OCI-LY3 (cell line): ENCODE measurements around the gene OR5AR1.
"Not testable (repeated sequence)": the region's sequence is repeated elsewhere in the genome, so short reads cannot be mapped to it uniquely, and the experiment has no call there.

Source experiments
- H2AFZ ChIP-seq: fragments of 200-600, 300-600 bp; shearing (Covaris generic); 2 replicates; pipeline ENCODE4 v1.6.0; 2014; ENCODE audit warnings: antibody characterized with exemption, low read depth, low read length
- H3K27ac ChIP-seq: fragments of 200-600, 300-600 bp; sonication (generic); 2 replicates; pipeline ENCODE4 v1.5.1; 2014; ENCODE audit warnings: mild to moderate bottlenecking, low read length, moderate library complexity, mixed read lengths
- H3K27me3 ChIP-seq: fragments of 200-600, 300-600 bp; sonication (generic); 2 replicates; pipeline ENCODE4 v1.6.1; 2014; ENCODE audit warnings: low read depth, low read length, mixed read lengths
- H3K36me3 ChIP-seq: fragments of 200-600, 300-600 bp; sonication (generic); replicated peaks from 2 replicates; pipeline ENCODE3; 2014; ENCODE audit warnings: low read depth, low read length, mixed read lengths
- H3K4me1 ChIP-seq: fragments of 300-600, 200-600 bp; sonication (generic); 2 replicates; pipeline ENCODE4 v1.6.1; 2014; ENCODE audit warnings: low read length, mixed read lengths
- H3K4me2 ChIP-seq: fragments of 200-600, 300-600 bp; sonication (generic); 2 replicates; pipeline ENCODE4 v1.6.1; 2014; ENCODE audit warnings: low read length, mixed read lengths
- H3K4me3 ChIP-seq: fragments of 300-600, 200-600 bp; sonication (generic); 2 replicates; pipeline ENCODE4 v1.5.1; 2014; ENCODE audit warnings: antibody characterized with exemption, mild to moderate bottlenecking, low read length, moderate library complexity
- H3K79me2 ChIP-seq: fragments of 300-600, 200-600 bp; shearing (Covaris generic); 2 replicates; pipeline ENCODE4 v1.6.1; 2014; ENCODE audit warnings: mild to moderate bottlenecking, low read length, mixed read lengths
- H3K9ac ChIP-seq: fragments of 300-600, 200-600 bp; shearing (Covaris generic); 2 replicates; pipeline ENCODE4 v1.6.0; 2014; ENCODE audit warnings: mild to moderate bottlenecking, low read length, moderate library complexity
- H3K9me3 ChIP-seq: fragments of 200-600, 300-600 bp; shearing (Covaris generic); 2 replicates; pipeline ENCODE4 v1.6.1; 2014; ENCODE audit warnings: low read length, mixed read lengths; ENCODE audit not compliant: insufficient read depth
- H4K20me1 ChIP-seq: fragments of 200-600, 300-600 bp; sonication (generic); 2 replicates; pipeline ENCODE4 v1.6.1; 2016; ENCODE audit warnings: low read length, mixed read lengths; ENCODE audit not compliant: insufficient read depth
- CTCF ChIP-seq: fragments of 200-600, 300-600 bp; sonication (generic); IDR thresholded peaks from 2 replicates; pipeline ENCODE4 v1.5.1; 2014; ENCODE audit warnings: antibody characterized with exemption, low read length, low read depth
- EZH2phosphoT487 ChIP-seq: fragments of 200-600 bp; shearing (Covaris generic); IDR thresholded peaks from 2 replicates; pipeline ENCODE4 v1.6.1; 2018; ENCODE audit warnings: antibody characterized with exemption, mixed run types, low read depth

OR5AR1 gene

DNA sequence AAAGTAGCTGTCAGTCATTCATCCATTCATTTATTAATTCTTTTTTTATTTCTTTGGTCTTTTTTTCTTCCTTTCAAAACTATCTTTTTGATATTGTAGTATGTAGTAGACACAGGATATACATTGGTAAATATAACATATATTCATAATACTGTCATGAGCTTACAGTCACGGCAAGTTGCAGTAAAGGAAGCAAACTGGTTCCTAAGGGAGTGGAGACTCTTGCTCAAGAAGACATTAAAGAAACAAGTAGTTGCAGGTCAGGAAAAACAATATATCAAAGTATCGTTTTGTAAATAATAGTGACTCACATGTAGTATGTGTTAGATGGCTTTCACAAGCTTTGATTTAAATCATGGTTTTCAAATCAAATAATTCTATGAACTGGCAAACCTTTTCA is 7.5 kb downstream of the OR5AR1 start:
- Histone ChIP-seq H3K79me2 (no peaks in the 10 kb centered on the region), H3K27ac (no peak overlapping the region), H4K20me1 (no peaks in the 10 kb centered on the region), H3K9ac (no peak overlapping the region), H3K36me3 (no peaks in the 10 kb centered on the region), H3K4me3 (no peak overlapping the region), H3K9me3 (no peaks in the 10 kb centered on the region), H3K27me3 (no peaks in the 10 kb centered on the region), H3K4me2 (no peak overlapping the region), H3K4me1 (no peaks in the 10 kb centered on the region), H2AFZ (no peak overlapping the region)
- no peak for TF ChIP-seq CTCF
- no peak for TF ChIP-seq EZH2phosphoT487

GRCh38 chr11:56688554-56689100 is 25.1 kb downstream of the OR5AR1 start:
- H4K20me1 ChIP-seq = no peaks in the 10 kb centered on the region
- no peak overlapping the region for H3K4me3 ChIP-seq
- no peak for TF ChIP-seq CTCF
- TF ChIP-seq EZH2phosphoT487 = no peak

GRCh38 chr11:56691179-56691578 is 27.7 kb downstream of the OR5AR1 start:
- not testable (repeated sequence) for H3K27me3 ChIP-seq, H3K27ac ChIP-seq, H3K79me2 ChIP-seq, H3K4me2 ChIP-seq, H3K9ac ChIP-seq, H3K4me3 ChIP-seq, H4K20me1 ChIP-seq, H3K36me3 ChIP-seq, H3K9me3 ChIP-seq, H2AFZ ChIP-seq, H3K4me1 ChIP-seq

More at GRCh38 chr11:56688554-56689100, 25.1 kb downstream of the OR5AR1 start:
- H2AFZ ChIP-seq = no peak overlapping the region
- no peaks in the 10 kb centered on the region for H3K9me3 ChIP-seq
- H3K4me1 ChIP-seq = no peaks in the 10 kb centered on the region
- H3K9ac ChIP-seq = no peak overlapping the region
- H3K27ac ChIP-seq = no peak overlapping the region
- H3K27me3 ChIP-seq = no peaks in the 10 kb centered on the region
- H3K79me2 ChIP-seq = no peaks in the 10 kb centered on the region
- H3K36me3 ChIP-seq = no peaks in the 10 kb centered on the region
- no peak overlapping the region for H3K4me2 ChIP-seq

DNA sequence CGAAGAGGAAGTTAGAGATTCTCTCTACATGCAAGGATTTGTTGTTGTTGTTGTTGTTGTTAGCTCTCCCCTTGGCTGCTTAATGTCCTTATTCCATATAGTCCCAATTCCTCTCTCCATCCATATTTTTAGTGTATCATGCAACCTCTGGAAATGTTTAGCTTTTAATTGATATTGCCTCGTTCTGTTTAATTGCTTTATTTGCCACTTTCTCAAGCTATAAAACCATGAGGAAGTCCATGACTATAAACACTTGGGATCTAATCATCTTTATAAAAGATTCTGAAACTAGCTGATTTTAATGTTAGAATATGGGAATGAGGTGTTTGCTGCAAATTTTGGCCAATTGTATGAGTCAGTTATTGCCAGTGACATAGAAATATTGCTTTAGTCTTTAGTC is 29.9 kb downstream of the OR5AR1 start:
- Histone ChIP-seq H3K4me3 (no peak overlapping the region), H3K27ac (no peak overlapping the region), H3K4me1 (no peaks in the 10 kb centered on the region), H3K27me3 (0 out of 2 replicates have a peak, but pooled peaks cover 4% of the 10 kb centered on the region), H3K9me3 (no peaks in the 10 kb centered on the region), H2AFZ (no peak overlapping the region), H3K9ac (no peak overlapping the region), H3K36me3 (no peaks in the 10 kb centered on the region), H4K20me1 (no peaks in the 10 kb centered on the region), H3K4me2 (no peak overlapping the region), H3K79me2 (no peaks in the 10 kb centered on the region)
- TF ChIP-seq CTCF = no peak
- TF ChIP-seq EZH2phosphoT487 = no peak
